ENCODE data around the gene MECP2.

MECP2 gene

GRCh38 chrX:154132366-154132765 is 34.8 kb upstream of the MECP2 start:
- no peak overlapping the region for H3K4me3 ChIP-seq (ENCODE audit: insufficient read depth, low read length, poor library complexity, severe bottlenecking)
- no peaks in the 10 kb centered on the region for H4K20me1 ChIP-seq (ENCODE audit: low read depth, low read length)
- no peak overlapping the region for H3K4me2 ChIP-seq (ENCODE audit: low read depth, low read length, poor library complexity, severe bottlenecking)
- no peak overlapping the region for H3K27ac ChIP-seq (ENCODE audit: low read depth, low read length)
- H3K9me3 ChIP-seq (ENCODE audit: insufficient read depth, low read length): no peaks in the 10 kb centered on the region
- no peak for TF ChIP-seq EZH2phosphoT487 (conservative IDR thresholded peaks at IDR 0.05; ENCODE audit: low read length)
- TF ChIP-seq, protein P1, sequence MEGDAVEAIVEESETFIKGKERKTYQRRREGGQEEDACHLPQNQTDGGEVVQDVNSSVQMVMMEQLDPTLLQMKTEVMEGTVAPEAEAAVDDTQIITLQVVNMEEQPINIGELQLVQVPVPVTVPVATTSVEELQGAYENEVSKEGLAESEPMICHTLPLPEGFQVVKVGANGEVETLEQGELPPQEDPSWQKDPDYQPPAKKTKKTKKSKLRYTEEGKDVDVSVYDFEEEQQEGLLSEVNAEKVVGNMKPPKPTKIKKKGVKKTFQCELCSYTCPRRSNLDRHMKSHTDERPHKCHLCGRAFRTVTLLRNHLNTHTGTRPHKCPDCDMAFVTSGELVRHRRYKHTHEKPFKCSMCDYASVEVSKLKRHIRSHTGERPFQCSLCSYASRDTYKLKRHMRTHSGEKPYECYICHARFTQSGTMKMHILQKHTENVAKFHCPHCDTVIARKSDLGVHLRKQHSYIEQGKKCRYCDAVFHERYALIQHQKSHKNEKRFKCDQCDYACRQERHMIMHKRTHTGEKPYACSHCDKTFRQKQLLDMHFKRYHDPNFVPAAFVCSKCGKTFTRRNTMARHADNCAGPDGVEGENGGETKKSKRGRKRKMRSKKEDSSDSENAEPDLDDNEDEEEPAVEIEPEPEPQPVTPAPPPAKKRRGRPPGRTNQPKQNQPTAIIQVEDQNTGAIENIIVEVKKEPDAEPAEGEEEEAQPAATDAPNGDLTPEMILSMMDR (IDR thresholded peaks at IDR 0.05; ENCODE audit: insufficient read depth, low read length, poor library complexity, severe bottlenecking): no peak
- H3F3A ChIP-seq (ENCODE audit: insufficient read depth): no peaks in the 10 kb centered on the region
- no peak overlapping the region for H2AFZ ChIP-seq (ENCODE audit: low read depth, low read length, severe bottlenecking)
- no peaks in the 10 kb centered on the region for H3K79me2 ChIP-seq (ENCODE audit: insufficient read depth, low read length)
- H3K9me2 ChIP-seq (replicated peaks; ENCODE audit: insufficient read depth, low read length): no peaks in the 10 kb centered on the region
- no peaks in the 10 kb centered on the region for H3K27me3 ChIP-seq (ENCODE audit: low read length)
- H3K36me3 ChIP-seq (ENCODE audit: low read length): no peaks in the 10 kb centered on the region
- H3K9ac ChIP-seq (ENCODE audit: low read length): no peak overlapping the region

GRCh38 chrX:154131955-154132354 is 34.4 kb upstream of the MECP2 start:
- Histone ChIP-seq H3K4me3 (ENCODE audit: insufficient read depth, low read length, poor library complexity, severe bottlenecking) (no peak overlapping the region), H2AFZ (ENCODE audit: low read depth, low read length, severe bottlenecking) (no peak overlapping the region), H3K36me3 (ENCODE audit: low read length) (no peaks in the 10 kb centered on the region), H3K79me2 (ENCODE audit: insufficient read depth, low read length) (no peaks in the 10 kb centered on the region), H3K9me2 (replicated peaks; ENCODE audit: insufficient read depth, low read length) (no peaks in the 10 kb centered on the region), H3K9me3 (ENCODE audit: insufficient read depth, low read length) (no peaks in the 10 kb centered on the region), H3K9ac (ENCODE audit: low read length) (no peak overlapping the region), H4K20me1 (ENCODE audit: low read depth, low read length) (no peaks in the 10 kb centered on the region), H3K4me2 (ENCODE audit: low read depth, low read length, poor library complexity, severe bottlenecking) (no peak overlapping the region), H3F3A (ENCODE audit: insufficient read depth) (no peaks in the 10 kb centered on the region), H3K27ac (ENCODE audit: low read depth, low read length) (no peak overlapping the region), H3K27me3 (ENCODE audit: low read length) (no peaks in the 10 kb centered on the region)
- TF ChIP-seq, protein P1 (IDR thresholded peaks at IDR 0.05; ENCODE audit: insufficient read depth, low read length, poor library complexity, severe bottlenecking): no peak
- no peak for TF ChIP-seq EZH2phosphoT487 (conservative IDR thresholded peaks at IDR 0.05; ENCODE audit: low read length)

DNA sequence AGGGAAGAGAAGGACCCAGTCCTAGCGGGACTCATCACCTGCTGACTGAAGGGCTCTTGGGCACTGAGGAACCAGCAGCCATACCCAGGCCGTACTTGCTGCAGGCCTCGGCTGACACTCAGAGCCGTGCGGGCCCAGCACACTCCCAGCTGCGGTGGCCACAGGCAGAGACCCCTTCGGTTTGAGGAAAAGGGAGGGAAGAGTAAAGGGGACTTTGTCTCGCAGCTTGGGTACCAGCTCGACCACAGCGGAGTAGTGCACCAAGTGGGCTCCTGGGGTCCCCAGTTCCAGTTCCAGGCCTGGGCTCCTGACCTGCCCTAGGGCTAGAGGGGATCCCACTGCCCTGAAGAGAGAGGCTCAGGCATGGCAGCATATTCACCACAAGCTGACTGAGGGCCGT is 28.6 kb upstream of the MECP2 start:
- Histone ChIP-seq H3K27me3 (ENCODE audit: low read length) (no peaks in the 10 kb centered on the region), H3K36me3 (ENCODE audit: low read length) (no peaks in the 10 kb centered on the region), H3K4me3 (ENCODE audit: insufficient read depth, low read length, poor library complexity, severe bottlenecking) (no peak overlapping the region), H3K27ac (ENCODE audit: low read depth, low read length) (no peak overlapping the region), H3F3A (ENCODE audit: insufficient read depth) (no peaks in the 10 kb centered on the region), H3K79me2 (ENCODE audit: insufficient read depth, low read length) (no peaks in the 10 kb centered on the region), H2AFZ (ENCODE audit: low read depth, low read length, severe bottlenecking) (no peak overlapping the region), H3K9me2 (replicated peaks; ENCODE audit: insufficient read depth, low read length) (no peaks in the 10 kb centered on the region), H3K9me3 (ENCODE audit: insufficient read depth, low read length) (no peaks in the 10 kb centered on the region), H3K4me2 (ENCODE audit: low read depth, low read length, poor library complexity, severe bottlenecking) (no peak overlapping the region), H4K20me1 (ENCODE audit: low read depth, low read length) (no peaks in the 10 kb centered on the region), H3K9ac (ENCODE audit: low read length) (no peak overlapping the region)
- no peak for TF ChIP-seq EZH2phosphoT487 (conservative IDR thresholded peaks at IDR 0.05; ENCODE audit: low read length)
- TF ChIP-seq, protein P1 (IDR thresholded peaks at IDR 0.05; ENCODE audit: insufficient read depth, low read length, poor library complexity, severe bottlenecking): no peak
